ENCODE results near the gene SLC16A5. TPM values are rescaled to one million over a fixed set of nuclear protein-coding genes. Genes with fewer than 3 reads are reported as not detected.
A peak's percentile ranks its signal among the peaks of the same experiment; 100 is the strongest.
"Not testable (repeated sequence)": the region's sequence is repeated elsewhere in the genome, so short reads cannot be mapped to it uniquely, and the experiment has no call there.

The SLC16A5 gene, protein sequence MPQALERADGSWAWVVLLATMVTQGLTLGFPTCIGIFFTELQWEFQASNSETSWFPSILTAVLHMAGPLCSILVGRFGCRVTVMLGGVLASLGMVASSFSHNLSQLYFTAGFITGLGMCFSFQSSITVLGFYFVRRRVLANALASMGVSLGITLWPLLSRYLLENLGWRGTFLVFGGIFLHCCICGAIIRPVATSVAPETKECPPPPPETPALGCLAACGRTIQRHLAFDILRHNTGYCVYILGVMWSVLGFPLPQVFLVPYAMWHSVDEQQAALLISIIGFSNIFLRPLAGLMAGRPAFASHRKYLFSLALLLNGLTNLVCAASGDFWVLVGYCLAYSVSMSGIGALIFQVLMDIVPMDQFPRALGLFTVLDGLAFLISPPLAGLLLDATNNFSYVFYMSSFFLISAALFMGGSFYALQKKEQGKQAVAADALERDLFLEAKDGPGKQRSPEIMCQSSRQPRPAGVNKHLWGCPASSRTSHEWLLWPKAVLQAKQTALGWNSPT
- 25.5 TPM for polyA plus RNA-seq
- long read RNA-seq, donor 1, partial matches to known transcripts: 0 of 1 reads
- long read RNA-seq, donor 1, other reads (novel, unspliced or antisense): 0 of 1 reads
- long read RNA-seq, donor 2, partial matches to known transcripts: 42 of 44 reads
- long read RNA-seq, donor 2, other reads (novel, unspliced or antisense): 0 of 44 reads
- long read RNA-seq, donor 3: 0 reads
- long read RNA-seq, donor 4: 0 reads
- long read RNA-seq, donor 5: 0 reads
- long read RNA-seq, donor 6, partial matches to known transcripts: 0 of 1 reads
- long read RNA-seq, donor 6, other reads (novel, unspliced or antisense): 0 of 1 reads
- long read RNA-seq, donor 7, partial matches to known transcripts: 0 of 1 reads
- long read RNA-seq, donor 7, other reads (novel, unspliced or antisense): 0 of 1 reads
- long read RNA-seq, donor 8, partial matches to known transcripts: 0 of 1 reads
- long read RNA-seq, donor 8, other reads (novel, unspliced or antisense): 0 of 1 reads
- long read RNA-seq, donor 9: 0 reads
- long read RNA-seq, donor 10, partial matches to known transcripts: 0 of 1 reads
- long read RNA-seq, donor 10, other reads (novel, unspliced or antisense): 0 of 1 reads
- long read RNA-seq, donor 11, partial matches to known transcripts: 0 of 1 reads
- long read RNA-seq, donor 11, other reads (novel, unspliced or antisense): 0 of 1 reads

GRCh38 chr17:75087558-75088453 lies at the start of gene SLC16A5:
SLC16A5 (plus strand) TSS chr17:75087954; CDS start chr17:75093637, 5,683 bp downstream.
- Histone ChIP-seq H3K27me3 (ENCODE audit: control insufficient read depth, insufficient read depth, low read length) (no peaks in the 10 kb centered on the region), H3K36me3 (ENCODE audit: control insufficient read depth, insufficient read depth, low read length) (no peaks in the 10 kb centered on the region), H3K9me3 (ENCODE audit: control insufficient read depth, low read depth, low read length) (no peaks in the 10 kb centered on the region), H3K4me1 (ENCODE audit: control insufficient read depth, insufficient read depth, low read length) (peaks cover 69% of the 10 kb centered on the region), H3K4me3 (ENCODE audit: low read length) (peak within 1 kb of the TSS; percentile 83), H3K27ac (ENCODE audit: low read length) (peak within 1 kb of the TSS; percentile 98)
- DNase-seq: peak; percentile 91 to 97
- no CpG with 5 or more reads among the region's 69 CpGs for WGBS (ENCODE audit: insufficient coverage, low lambda C conversion rate)

DNA sequence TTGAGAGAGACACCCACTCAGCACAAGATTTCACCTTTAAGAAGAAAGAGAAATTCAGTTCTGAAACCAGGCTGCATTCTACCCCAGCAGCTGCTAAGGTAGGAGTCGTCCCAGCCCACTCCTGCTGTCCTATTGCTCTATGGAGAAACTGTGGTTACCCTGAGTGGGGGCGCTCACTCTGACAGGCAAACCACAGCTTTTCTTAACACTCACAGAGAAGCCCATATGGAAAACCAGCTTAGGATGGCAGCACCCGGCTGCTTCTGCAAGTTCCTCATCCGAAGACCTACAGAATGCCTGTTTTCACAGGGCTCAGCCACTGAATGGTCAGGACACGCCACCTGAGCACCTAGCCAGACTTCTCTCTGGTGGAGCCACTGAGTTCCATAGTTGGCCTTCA lies 48.5 kb upstream of the SLC16A5 start:
- no peaks in the 10 kb centered on the region for H3K27me3 ChIP-seq (ENCODE audit: control insufficient read depth, insufficient read depth, low read length)
- H3K4me3 ChIP-seq (ENCODE audit: low read length): no peak overlapping the region
- no CpG with 5 or more reads among the region's 5 CpGs for WGBS (ENCODE audit: insufficient coverage, low lambda C conversion rate)

GRCh38 chr17:75041656-75042280 lies 46.0 kb upstream of the SLC16A5 start:
- no peaks in the 10 kb centered on the region for H3K4me1 ChIP-seq (ENCODE audit: control insufficient read depth, insufficient read depth, low read length)
- WGBS (ENCODE audit: insufficient coverage, low lambda C conversion rate): 100% methylated on average over 1 of the region's 12 CpGs
- H3K27ac ChIP-seq (ENCODE audit: low read length): no peak overlapping the region
- no peak overlapping the region for H3K4me3 ChIP-seq (ENCODE audit: low read length)
- peaks cover 40% of the 10 kb centered on the region for H3K36me3 ChIP-seq (ENCODE audit: control insufficient read depth, insufficient read depth, low read length)
- DNase-seq: no peak
- H3K27me3 ChIP-seq (ENCODE audit: control insufficient read depth, insufficient read depth, low read length): no peaks in the 10 kb centered on the region
- H3K9me3 ChIP-seq (ENCODE audit: control insufficient read depth, low read depth, low read length): peaks cover 3% of the 10 kb centered on the region

More for the DNA sequence above, 48.5 kb upstream of the SLC16A5 start:
- Histone ChIP-seq H3K9me3 (ENCODE audit: control insufficient read depth, low read depth, low read length) (no peaks in the 10 kb centered on the region), H3K4me1 (ENCODE audit: control insufficient read depth, insufficient read depth, low read length) (peaks cover 3% of the 10 kb centered on the region), H3K27ac (ENCODE audit: low read length) (no peak overlapping the region), H3K36me3 (ENCODE audit: control insufficient read depth, insufficient read depth, low read length) (peaks cover 40% of the 10 kb centered on the region)
- no peak for DNase-seq

DNA sequence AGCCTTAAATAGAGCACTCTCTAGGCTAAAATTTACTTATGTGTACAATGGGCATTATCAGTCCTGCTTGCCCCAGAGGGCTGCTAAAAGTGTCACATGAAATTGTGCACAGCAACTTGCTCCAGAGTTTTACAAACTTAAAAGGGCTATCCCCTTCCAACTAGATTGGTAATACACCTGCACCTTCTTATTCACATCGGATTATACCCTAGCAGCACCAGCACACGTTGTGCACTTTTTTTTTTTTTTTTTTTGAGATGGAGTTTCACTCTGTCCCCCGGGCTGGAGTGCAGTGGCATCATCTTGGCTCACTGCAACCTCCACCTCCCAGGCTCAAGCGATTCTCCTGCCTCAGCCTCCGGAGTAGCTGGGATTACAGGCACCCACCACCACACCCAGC lies 44.0 kb upstream of the SLC16A5 start:
- H3K9me3 ChIP-seq (ENCODE audit: control insufficient read depth, low read depth, low read length); H3K27me3 ChIP-seq (ENCODE audit: control insufficient read depth, insufficient read depth, low read length); H3K27ac ChIP-seq (ENCODE audit: low read length); H3K4me3 ChIP-seq (ENCODE audit: low read length); DNase-seq: not testable (repeated sequence)
- peaks cover 11% of the 10 kb centered on the region for H3K4me1 ChIP-seq (ENCODE audit: control insufficient read depth, insufficient read depth, low read length)
- peaks cover 34% of the 10 kb centered on the region for H3K36me3 ChIP-seq (ENCODE audit: control insufficient read depth, insufficient read depth, low read length)
- WGBS (ENCODE audit: insufficient coverage, low lambda C conversion rate): no CpG with 5 or more reads among the region's 5 CpGs

DNA sequence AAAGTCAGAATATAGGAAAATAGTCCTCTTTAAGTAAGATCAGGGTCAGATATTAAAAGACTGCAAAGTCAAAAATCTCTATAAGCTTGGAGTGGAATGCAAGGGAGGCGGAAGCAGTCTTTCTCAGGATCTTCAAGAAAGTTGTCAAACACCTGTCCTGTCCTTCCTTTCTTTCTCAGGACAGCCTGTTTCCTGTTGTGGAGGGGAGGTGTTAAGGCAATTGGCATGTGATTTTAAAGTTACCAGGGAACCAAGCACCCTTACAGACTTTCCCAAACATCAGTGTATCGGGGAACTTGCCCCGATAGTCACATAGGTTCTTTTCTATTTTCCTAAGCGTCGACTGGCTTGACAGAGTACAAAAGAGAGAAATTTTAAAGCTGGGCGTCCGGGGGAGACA lies 43.0 kb upstream of the SLC16A5 start:
- H3K9me3 ChIP-seq (ENCODE audit: control insufficient read depth, low read depth, low read length): peaks cover 3% of the 10 kb centered on the region
- WGBS (ENCODE audit: insufficient coverage, low lambda C conversion rate): 90% methylated on average over 2 of the region's 7 CpGs
- H3K4me3 ChIP-seq (ENCODE audit: low read length): no peak overlapping the region
- no peaks in the 10 kb centered on the region for H3K27me3 ChIP-seq (ENCODE audit: control insufficient read depth, insufficient read depth, low read length)
- H3K36me3 ChIP-seq (ENCODE audit: control insufficient read depth, insufficient read depth, low read length): peaks cover 26% of the 10 kb centered on the region
- peaks cover 11% of the 10 kb centered on the region for H3K4me1 ChIP-seq (ENCODE audit: control insufficient read depth, insufficient read depth, low read length)
- no peak overlapping the region for H3K27ac ChIP-seq (ENCODE audit: low read length)
- DNase-seq: no peak

DNA sequence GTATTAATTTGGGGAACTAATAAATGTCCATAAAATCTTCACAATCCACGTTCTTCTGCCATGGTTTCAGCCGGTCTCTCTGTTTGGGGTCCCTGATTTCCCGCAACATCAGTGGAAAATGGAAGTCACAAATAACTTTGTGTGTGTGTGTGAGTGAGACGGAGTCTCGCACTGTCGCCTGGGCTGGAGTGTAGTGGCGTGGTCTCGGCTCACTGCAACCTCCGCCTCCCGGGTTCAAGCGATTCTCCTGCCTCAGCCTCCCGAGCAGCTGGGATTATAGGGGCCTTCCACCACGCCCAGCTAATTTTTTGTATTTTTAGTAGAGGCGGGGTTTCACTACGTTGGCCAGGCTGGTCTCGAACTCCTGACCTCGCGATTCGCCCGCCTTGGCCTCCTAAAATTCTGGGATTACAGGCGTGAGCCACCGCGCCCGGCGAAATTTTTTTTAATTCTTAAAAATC lies 41.8 kb upstream of the SLC16A5 start:
- peak overlapping the region; percentile 95 for H3K27ac ChIP-seq (ENCODE audit: low read length)
- DNase-seq; H3K9me3 ChIP-seq (ENCODE audit: control insufficient read depth, low read depth, low read length); H3K27me3 ChIP-seq (ENCODE audit: control insufficient read depth, insufficient read depth, low read length): not testable (repeated sequence)
- peaks cover 11% of the 10 kb centered on the region for H3K4me1 ChIP-seq (ENCODE audit: control insufficient read depth, insufficient read depth, low read length)
- WGBS (ENCODE audit: insufficient coverage, low lambda C conversion rate): 10% methylated on average over 2 of the region's 25 CpGs
- peak overlapping the region; percentile 99 for H3K4me3 ChIP-seq (ENCODE audit: low read length)
- peaks cover 14% of the 10 kb centered on the region for H3K36me3 ChIP-seq (ENCODE audit: control insufficient read depth, insufficient read depth, low read length)

DNA sequence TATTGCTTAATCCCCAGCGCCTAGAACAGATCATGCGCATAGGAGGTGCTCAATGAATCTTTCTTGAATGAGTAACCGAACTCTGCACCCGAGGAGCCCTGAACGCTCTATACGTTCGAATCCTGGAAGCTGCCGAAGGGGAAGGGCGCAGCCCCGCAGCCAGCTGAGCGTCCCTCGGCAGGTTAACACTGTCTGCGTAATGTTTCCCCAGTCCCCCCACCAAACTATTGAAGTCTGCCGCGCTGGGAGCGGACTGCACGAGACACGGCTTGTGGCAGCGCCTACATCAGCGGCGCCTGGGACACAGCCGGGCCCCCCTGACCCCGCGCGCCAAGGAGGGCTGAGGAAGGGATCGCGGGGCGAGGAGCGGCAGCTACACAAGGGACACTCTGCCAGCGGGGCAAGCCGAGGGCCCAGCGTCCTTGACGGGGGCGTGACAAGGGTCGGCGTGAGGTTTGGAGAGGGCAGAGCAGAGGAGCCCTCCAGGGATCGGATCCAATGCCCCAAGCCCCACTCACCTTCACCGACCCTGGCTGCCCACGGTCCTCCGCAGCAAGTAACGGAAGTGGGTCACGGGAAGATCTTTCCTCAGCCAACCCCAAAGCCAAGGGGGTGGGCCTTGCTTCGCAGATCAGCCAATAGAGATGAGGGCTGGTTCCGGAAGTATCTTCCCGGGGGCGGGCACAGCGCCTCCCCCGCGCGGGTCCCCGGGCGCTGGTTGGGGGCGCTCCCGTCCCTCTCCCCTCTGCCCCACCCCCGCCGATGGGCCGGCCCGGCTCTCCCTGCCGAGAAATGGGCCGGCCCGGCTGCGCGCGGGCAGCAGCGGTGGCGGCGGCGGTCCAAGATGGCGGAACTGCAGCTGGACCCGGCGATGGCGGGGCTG lies 41.1 kb upstream of the SLC16A5 start, which contains the start of the genes ATP5PD and KCTD2:
Gene ATP5PD (minus strand): TSS at position 563 of the 883 bp plus-strand sequence. CDS start 4,319 bp downstream, outside the sequence.
Gene KCTD2 (plus strand): TSS at position 819 of the 883 bp plus-strand sequence. CDS start 26 bp downstream, at position 845.
- no CpG with 5 or more reads among the region's 72 CpGs for WGBS (ENCODE audit: insufficient coverage, low lambda C conversion rate)

DNA sequence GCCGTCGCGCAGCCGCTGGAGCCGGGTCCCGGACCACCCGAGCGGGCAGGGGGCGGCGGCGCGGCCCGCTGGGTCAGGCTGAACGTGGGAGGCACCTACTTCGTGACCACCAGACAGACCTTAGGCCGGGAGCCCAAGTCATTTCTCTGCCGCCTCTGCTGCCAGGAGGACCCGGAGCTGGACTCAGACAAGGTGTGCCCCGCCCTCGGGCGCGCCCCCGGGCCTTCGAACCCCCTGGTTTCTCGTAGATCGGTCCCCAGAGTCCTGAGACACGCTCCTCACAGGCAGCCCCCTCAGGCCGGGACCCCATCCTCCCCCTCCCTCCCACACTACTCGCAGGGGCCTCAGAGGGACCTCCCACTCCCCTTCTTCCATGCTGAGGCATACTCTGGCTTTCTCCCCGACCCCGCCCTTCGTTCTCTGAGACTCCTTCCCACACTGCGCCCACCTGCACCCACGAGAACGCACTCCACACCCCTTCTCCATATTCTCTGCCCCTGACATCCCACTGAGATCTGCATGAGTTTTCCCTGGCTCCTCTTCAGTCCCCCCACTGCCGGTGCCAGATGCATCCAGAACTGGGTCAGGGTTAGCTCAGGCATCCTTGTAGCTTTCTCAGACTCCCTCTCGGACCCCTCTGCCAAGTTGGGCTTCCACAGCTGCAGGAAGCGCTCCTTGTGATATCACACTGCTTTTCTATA lies 40.2 kb upstream of the SLC16A5 start:
- peaks cover 11% of the 10 kb centered on the region for H3K4me1 ChIP-seq (ENCODE audit: control insufficient read depth, insufficient read depth, low read length)
- no peaks in the 10 kb centered on the region for H3K27me3 ChIP-seq (ENCODE audit: control insufficient read depth, insufficient read depth, low read length)
- peaks cover 3% of the 10 kb centered on the region for H3K9me3 ChIP-seq (ENCODE audit: control insufficient read depth, low read depth, low read length)
- DNase-seq: peak in 1 of 2 donors; percentile 41
- peak overlapping the region; percentile 79 for H3K4me3 ChIP-seq (ENCODE audit: low read length)
- peak overlapping the region; percentile 8 for H3K27ac ChIP-seq (ENCODE audit: low read length)
- H3K36me3 ChIP-seq (ENCODE audit: control insufficient read depth, insufficient read depth, low read length): peaks cover 7% of the 10 kb centered on the region
- 0% methylated on average over 2 of the region's 38 CpGs for WGBS (ENCODE audit: insufficient coverage, low lambda C conversion rate)

More for the DNA sequence above, 41.1 kb upstream of the SLC16A5 start, which contains the start of the genes ATP5PD and KCTD2:
- H3K4me3 ChIP-seq (ENCODE audit: low read length): peak within 1 kb of the TSS; percentile 99
- H3K9me3 ChIP-seq (ENCODE audit: control insufficient read depth, low read depth, low read length): peaks cover 3% of the 10 kb centered on the region
- H3K27ac ChIP-seq (ENCODE audit: low read length): peak within 1 kb of the TSS; percentile 95
- H3K4me1 ChIP-seq (ENCODE audit: control insufficient read depth, insufficient read depth, low read length): peaks cover 11% of the 10 kb centered on the region
- H3K36me3 ChIP-seq (ENCODE audit: control insufficient read depth, insufficient read depth, low read length): peaks cover 8% of the 10 kb centered on the region
- DNase-seq: peak; percentile 97 to 98
- no peaks in the 10 kb centered on the region for H3K27me3 ChIP-seq (ENCODE audit: control insufficient read depth, insufficient read depth, low read length)
